HepG2 (cell line): ENCODE measurements around the gene ILKAP. TPM values are rescaled to one million over a fixed set of nuclear protein-coding genes. Genes with fewer than 3 reads are reported as not detected.

ENCODE experiments used
- EZH2 ChIP-seq: conservative IDR thresholded peaks from 2 replicates; pipeline ENCODE4 v1.6.1; 2012; ENCODE audit warnings: mild to moderate bottlenecking, low read depth, low read length, moderate library complexity
- JDP2 ChIP-seq: sonication (generic); formaldehyde crosslinking; IDR thresholded peaks from 2 replicates; pipeline ENCODE4 v1.8.1; 2022; ENCODE audit warnings: missing genetic modification reagents, borderline replicate concordance
- MAFG ChIP-seq: sonication (generic); formaldehyde crosslinking; IDR thresholded peaks from 2 replicates; pipeline ENCODE4 v1.5.1; 2020; ENCODE audit warnings: mild to moderate bottlenecking, missing genetic modification reagents
- PRMT3 ChIP-seq: sonication (generic); formaldehyde crosslinking; IDR thresholded peaks from 2 replicates; pipeline ENCODE4 v1.8.1; 2022; ENCODE audit warnings: low read depth, mild to moderate bottlenecking, moderate library complexity, missing genetic modification reagents, borderline replicate concordance
- SIX1 ChIP-seq: sonication (generic); formaldehyde crosslinking; IDR thresholded peaks from 2 replicates; pipeline ENCODE4 v1.4.0; 2020; ENCODE audit warnings: missing genetic modification reagents, borderline replicate concordance
- SNAI1 ChIP-seq: sonication (generic); formaldehyde crosslinking; IDR thresholded peaks from 2 replicates; pipeline ENCODE4 v1.5.0; 2020; ENCODE audit warnings: mild to moderate bottlenecking, missing genetic modification reagents, borderline replicate concordance
- SP140L ChIP-seq: sonication (generic); formaldehyde crosslinking; IDR thresholded peaks from 2 replicates; pipeline ENCODE4 v1.4.0; 2020; ENCODE audit warnings: missing genetic modification reagents, borderline replicate concordance
- ZMYM4 ChIP-seq: sonication (generic); formaldehyde crosslinking; IDR thresholded peaks from 2 replicates; pipeline ENCODE4 v1.8.1; 2023; ENCODE audit warnings: mild to moderate bottlenecking, missing genetic modification reagents
- ZNF75D ChIP-seq: sonication (generic); formaldehyde crosslinking; IDR thresholded peaks from 2 replicates; pipeline ENCODE4 v1.8.1; 2023; ENCODE audit warnings: missing genetic modification reagents, mild to moderate bottlenecking, borderline replicate concordance
- ZNF782 ChIP-seq: sonication (generic); formaldehyde crosslinking; IDR thresholded peaks from 2 replicates; pipeline ENCODE4 v1.4.0; 2020; ENCODE audit warnings: missing genetic modification reagents, mild to moderate bottlenecking, borderline replicate concordance
- polyA plus RNA-seq, 8 experiments: library from polyadenylated mRNA; depleted of rRNA in 3 of 8; stranded (reverse) in 7 of 8; unstranded in 1 of 8; fragments of >200 nt; fragmentation: Illumina TruSeq in 4 of 8; extraction: Trizol in 4 of 8; gene quantifications; 2 replicates each; pipeline versions ENCODE4 v1.2.1 to v1.2.3, GENCODE V29; 2011 to 2016; ENCODE audit warnings: low read depth in 4 of 8, missing spikeins in 1 of 8, mixed read lengths in 1 of 8; ENCODE audit not compliant: insufficient read depth in 1 of 8
- total RNA-seq, 5 experiments: library from RNA; depleted of rRNA; stranded (reverse); fragments of >200 nt; fragmentation: Illumina TruSeq; extraction: Trizol; gene quantifications; 2 replicates each; pipeline ENCODE4 v1.2.3, GENCODE V29; 2016; ENCODE audit warnings: low read depth in 1 of 5
- TF ChIP-seq, protein P1 (sequence below): sonication (generic); formaldehyde crosslinking; IDR thresholded peaks from 2 replicates; pipeline ENCODE4 v1.5.1; 2020; ENCODE audit warnings: missing genetic modification reagents, mild to moderate bottlenecking, borderline replicate concordance
- TF ChIP-seq, protein P2 (sequence below): sonication (generic); formaldehyde crosslinking; conservative IDR thresholded peaks from 2 replicates; pipeline ENCODE4 v1.4.0; 2020; ENCODE audit warnings: mild to moderate bottlenecking, missing genetic modification reagents, moderate library complexity
- TF ChIP-seq, protein P3 (sequence below): sonication (generic); formaldehyde crosslinking; IDR thresholded peaks from 2 replicates; pipeline ENCODE4 v1.5.0; 2020; ENCODE audit warnings: missing genetic modification reagents
- TF ChIP-seq, protein P4 (sequence below): IDR thresholded peaks from 2 replicates; pipeline ENCODE4 v1.6.1; 2016; ENCODE audit warnings: mild to moderate bottlenecking
- TF ChIP-seq, protein P5 (sequence below): sonication (generic); formaldehyde crosslinking; IDR thresholded peaks from 2 replicates; pipeline ENCODE4 v1.4.0; 2020; ENCODE audit warnings: missing genetic modification reagents, borderline replicate concordance

The ILKAP gene
- total and polyA plus RNA-seq, 2 of the 13 experiments (the other 11 are each of a cell fraction or from before 2014, with no cell fraction given) = 29.6 to 33.1 TPM

DNA sequence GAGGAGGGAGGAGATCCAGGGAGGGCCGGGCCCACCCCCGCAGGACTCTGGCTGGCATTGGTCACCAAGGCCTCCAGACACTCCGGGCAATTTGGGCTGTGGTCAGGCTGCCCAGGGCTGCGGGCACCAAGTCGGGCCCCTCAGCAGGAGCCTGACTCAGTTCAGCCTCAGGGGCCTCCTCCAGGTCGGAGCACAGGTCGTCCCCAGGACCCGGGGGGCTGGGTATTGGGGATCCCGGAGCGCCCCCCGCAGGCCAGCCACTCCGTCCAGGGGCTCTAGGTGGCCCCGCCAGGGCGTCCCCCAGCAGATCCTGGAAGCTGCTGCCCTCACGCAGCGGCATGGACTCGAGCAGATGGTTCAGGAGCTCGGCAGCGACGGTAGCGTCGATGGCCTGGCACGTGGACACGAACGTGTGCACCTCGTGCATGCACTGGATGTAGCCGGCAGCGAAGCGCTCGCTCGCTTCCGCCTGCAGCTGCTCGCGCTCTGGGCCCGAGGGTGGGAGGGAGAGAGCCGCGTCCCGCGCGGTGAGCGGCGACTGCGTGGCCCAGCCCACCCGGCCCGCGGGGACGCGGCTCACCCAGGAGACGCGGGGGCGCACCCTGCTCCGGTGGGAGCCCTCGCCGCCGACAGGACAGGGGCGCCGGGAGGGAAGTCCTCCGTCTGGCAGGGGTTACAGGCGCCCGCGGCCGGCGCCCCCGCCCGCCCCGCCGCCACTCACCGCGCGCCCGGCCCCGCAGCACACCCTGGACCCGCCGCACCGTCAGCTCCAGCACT is 35.5 kb upstream of the ILKAP start (continued):
- TF ChIP-seq, protein P1, sequence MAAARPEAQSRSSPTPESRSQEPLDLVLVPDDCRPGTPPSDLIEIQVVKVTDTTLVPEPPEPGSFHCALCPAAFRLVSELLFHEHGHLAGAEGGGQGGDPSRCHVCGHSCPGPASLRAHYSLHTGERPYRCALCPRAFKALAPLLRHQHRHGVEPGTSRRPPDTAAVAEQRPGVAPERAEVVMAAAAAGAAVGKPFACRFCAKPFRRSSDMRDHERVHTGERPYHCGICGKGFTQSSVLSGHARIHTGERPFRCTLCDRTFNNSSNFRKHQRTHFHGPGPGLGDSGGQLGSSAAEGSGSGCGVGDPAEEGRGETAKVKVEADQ (CRISPR knock-in tag) = peak; percentile 46; the same call in 1 of the 2 replicates
- TF ChIP-seq SP140L (CRISPR knock-in tag) (0 out of 2 replicates have a peak, but pooled peaks have one; percentile 57), MAFG (CRISPR knock-in tag) (peak; percentile 74), SNAI1 (peak; percentile 96), SIX1 (CRISPR knock-in tag) (no peak), PRMT3 (CRISPR knock-in tag) (peak; percentile 95), ZMYM4 (CRISPR knock-in tag) (peak; percentile 81), ZNF782 (CRISPR knock-in tag) (peak; percentile 98; the same call in 1 of the 2 replicates), ZNF75D (CRISPR knock-in tag) (peak; percentile 94; the same call in 1 of the 2 replicates), JDP2 (no peak), EZH2 (no peak)
- TF ChIP-seq, protein P2, sequence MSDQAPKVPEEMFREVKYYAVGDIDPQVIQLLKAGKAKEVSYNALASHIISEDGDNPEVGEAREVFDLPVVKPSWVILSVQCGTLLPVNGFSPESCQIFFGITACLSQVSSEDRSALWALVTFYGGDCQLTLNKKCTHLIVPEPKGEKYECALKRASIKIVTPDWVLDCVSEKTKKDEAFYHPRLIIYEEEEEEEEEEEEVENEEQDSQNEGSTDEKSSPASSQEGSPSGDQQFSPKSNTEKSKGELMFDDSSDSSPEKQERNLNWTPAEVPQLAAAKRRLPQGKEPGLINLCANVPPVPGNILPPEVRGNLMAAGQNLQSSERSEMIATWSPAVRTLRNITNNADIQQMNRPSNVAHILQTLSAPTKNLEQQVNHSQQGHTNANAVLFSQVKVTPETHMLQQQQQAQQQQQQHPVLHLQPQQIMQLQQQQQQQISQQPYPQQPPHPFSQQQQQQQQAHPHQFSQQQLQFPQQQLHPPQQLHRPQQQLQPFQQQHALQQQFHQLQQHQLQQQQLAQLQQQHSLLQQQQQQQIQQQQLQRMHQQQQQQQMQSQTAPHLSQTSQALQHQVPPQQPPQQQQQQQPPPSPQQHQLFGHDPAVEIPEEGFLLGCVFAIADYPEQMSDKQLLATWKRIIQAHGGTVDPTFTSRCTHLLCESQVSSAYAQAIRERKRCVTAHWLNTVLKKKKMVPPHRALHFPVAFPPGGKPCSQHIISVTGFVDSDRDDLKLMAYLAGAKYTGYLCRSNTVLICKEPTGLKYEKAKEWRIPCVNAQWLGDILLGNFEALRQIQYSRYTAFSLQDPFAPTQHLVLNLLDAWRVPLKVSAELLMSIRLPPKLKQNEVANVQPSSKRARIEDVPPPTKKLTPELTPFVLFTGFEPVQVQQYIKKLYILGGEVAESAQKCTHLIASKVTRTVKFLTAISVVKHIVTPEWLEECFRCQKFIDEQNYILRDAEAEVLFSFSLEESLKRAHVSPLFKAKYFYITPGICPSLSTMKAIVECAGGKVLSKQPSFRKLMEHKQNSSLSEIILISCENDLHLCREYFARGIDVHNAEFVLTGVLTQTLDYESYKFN (CRISPR knock-in tag) = no peak
- TF ChIP-seq, protein P3, sequence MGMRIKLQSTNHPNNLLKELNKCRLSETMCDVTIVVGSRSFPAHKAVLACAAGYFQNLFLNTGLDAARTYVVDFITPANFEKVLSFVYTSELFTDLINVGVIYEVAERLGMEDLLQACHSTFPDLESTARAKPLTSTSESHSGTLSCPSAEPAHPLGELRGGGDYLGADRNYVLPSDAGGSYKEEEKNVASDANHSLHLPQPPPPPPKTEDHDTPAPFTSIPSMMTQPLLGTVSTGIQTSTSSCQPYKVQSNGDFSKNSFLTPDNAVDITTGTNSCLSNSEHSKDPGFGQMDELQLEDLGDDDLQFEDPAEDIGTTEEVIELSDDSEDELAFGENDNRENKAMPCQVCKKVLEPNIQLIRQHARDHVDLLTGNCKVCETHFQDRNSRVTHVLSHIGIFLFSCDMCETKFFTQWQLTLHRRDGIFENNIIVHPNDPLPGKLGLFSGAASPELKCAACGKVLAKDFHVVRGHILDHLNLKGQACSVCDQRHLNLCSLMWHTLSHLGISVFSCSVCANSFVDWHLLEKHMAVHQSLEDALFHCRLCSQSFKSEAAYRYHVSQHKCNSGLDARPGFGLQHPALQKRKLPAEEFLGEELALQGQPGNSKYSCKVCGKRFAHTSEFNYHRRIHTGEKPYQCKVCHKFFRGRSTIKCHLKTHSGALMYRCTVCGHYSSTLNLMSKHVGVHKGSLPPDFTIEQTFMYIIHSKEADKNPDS (CRISPR knock-in tag) = 0 out of 2 replicates have a peak, but pooled peaks have one; percentile 66
- TF ChIP-seq, protein P4, sequence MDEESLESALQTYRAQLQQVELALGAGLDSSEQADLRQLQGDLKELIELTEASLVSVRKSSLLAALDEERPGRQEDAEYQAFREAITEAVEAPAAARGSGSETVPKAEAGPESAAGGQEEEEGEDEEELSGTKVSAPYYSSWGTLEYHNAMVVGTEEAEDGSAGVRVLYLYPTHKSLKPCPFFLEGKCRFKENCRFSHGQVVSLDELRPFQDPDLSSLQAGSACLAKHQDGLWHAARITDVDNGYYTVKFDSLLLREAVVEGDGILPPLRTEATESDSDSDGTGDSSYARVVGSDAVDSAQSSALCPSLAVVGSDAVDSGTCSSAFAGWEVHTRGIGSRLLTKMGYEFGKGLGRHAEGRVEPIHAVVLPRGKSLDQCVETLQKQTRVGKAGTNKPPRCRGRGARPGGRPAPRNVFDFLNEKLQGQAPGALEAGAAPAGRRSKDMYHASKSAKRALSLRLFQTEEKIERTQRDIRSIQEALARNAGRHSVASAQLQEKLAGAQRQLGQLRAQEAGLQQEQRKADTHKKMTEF (CRISPR knock-in tag) = peak; percentile 88
- TF ChIP-seq, protein P5, sequence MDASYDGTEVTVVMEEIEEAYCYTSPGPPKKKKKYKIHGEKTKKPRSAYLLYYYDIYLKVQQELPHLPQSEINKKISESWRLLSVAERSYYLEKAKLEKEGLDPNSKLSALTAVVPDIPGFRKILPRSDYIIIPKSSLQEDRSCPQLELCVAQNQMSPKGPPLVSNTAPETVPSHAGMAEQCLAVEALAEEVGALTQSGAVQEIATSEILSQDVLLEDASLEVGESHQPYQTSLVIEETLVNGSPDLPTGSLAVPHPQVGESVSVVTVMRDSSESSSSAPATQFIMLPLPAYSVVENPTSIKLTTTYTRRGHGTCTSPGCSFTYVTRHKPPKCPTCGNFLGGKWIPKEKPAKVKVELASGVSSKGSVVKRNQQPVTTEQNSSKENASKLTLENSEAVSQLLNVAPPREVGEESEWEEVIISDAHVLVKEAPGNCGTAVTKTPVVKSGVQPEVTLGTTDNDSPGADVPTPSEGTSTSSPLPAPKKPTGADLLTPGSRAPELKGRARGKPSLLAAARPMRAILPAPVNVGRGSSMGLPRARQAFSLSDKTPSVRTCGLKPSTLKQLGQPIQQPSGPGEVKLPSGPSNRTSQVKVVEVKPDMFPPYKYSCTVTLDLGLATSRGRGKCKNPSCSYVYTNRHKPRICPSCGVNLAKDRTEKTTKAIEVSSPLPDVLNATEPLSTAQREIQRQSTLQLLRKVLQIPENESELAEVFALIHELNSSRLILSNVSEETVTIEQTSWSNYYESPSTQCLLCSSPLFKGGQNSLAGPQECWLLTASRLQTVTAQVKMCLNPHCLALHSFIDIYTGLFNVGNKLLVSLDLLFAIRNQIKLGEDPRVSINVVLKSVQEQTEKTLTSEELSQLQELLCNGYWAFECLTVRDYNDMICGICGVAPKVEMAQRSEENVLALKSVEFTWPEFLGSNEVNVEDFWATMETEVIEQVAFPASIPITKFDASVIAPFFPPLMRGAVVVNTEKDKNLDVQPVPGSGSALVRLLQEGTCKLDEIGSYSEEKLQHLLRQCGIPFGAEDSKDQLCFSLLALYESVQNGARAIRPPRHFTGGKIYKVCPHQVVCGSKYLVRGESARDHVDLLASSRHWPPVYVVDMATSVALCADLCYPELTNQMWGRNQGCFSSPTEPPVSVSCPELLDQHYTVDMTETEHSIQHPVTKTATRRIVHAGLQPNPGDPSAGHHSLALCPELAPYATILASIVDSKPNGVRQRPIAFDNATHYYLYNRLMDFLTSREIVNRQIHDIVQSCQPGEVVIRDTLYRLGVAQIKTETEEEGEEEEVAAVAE (CRISPR knock-in tag) = peak; percentile 78
